ENCODE data around the gene CHCHD4. TPM values are rescaled to one million over a fixed set of nuclear protein-coding genes. Genes with fewer than 3 reads are reported as not detected.

CHCHD4 gene
- total RNA-seq, 1 experiment from 2014 or later, result 43.3 TPM

- no peaks in the 10 kb centered on the region for H3K9me2 ChIP-seq (replicated peaks; ENCODE audit: low read length)
- H2AFZ ChIP-seq (ENCODE audit: low read length), result no peak overlapping the region
- no peak overlapping the region for H3K4me2 ChIP-seq (ENCODE audit: low read length)
- BruUV-seq (replicated peaks), result no TSS peak
- ATAC-seq (no peak), DNase-seq (no peak)
- intact Hi-C loops (cut with micrococcal nuclease), result no loop called here
- H4K20me1 ChIP-seq (ENCODE audit: low read length), result peaks cover 30% of the 10 kb centered on the region
- no peaks in the 10 kb centered on the region for H3K9me3 ChIP-seq (ENCODE audit: low read length)
- POLR2A ChIA-PET (ENCODE audit: unreplicated experiment), result no interaction called here
- H3F3A ChIP-seq (ENCODE audit: low read length, unreplicated experiment), result no peaks in the 10 kb centered on the region
- H3K4me1 ChIP-seq (ENCODE audit: insufficient read depth, low read length), result peaks cover 11% of the 10 kb centered on the region
- H3K27ac ChIP-seq (ENCODE audit: low read length), result no peak overlapping the region
- CTCF ChIA-PET, result no interaction called here
- no peak for TF ChIP-seq CTCF (conservative IDR thresholded peaks at IDR 0.05; ENCODE audit: low read depth, low read length)
- no peak for TF ChIP-seq EZH2phosphoT487 (IDR thresholded peaks at IDR 0.05; ENCODE audit: borderline replicate concordance, low read length)
- TF ChIP-seq EZH2 (IDR thresholded peaks at IDR 0.05; ENCODE audit: low read length, unreplicated experiment), result no peak
- H3K4me3 ChIP-seq (ENCODE audit: low read length), result no peak overlapping the region
- H3K9ac ChIP-seq (ENCODE audit: low read length), result no peak overlapping the region
- no peaks in the 10 kb centered on the region for H3K27me3 ChIP-seq (ENCODE audit: low read length)
- H3K36me3 ChIP-seq (ENCODE audit: low read depth, low read length), result peaks cover 65% of the 10 kb centered on the region
- H3K79me2 ChIP-seq (ENCODE audit: low read length), result peaks cover 37% of the 10 kb centered on the region
These were observed 6.0 kb upstream of the CHCHD4 start for GRCh38 chr3:14130707-14131106.

- no TSS peak for BruUV-seq (replicated peaks)
- no peaks in the 10 kb centered on the region for H3K27me3 ChIP-seq (ENCODE audit: low read length)
- H3K27ac ChIP-seq (ENCODE audit: low read length), result no peak overlapping the region
- no peak overlapping the region for H3K4me3 ChIP-seq (ENCODE audit: low read length)
- H3K4me2 ChIP-seq (ENCODE audit: low read length), result no peak overlapping the region
- peaks cover 41% of the 10 kb centered on the region for H3K79me2 ChIP-seq (ENCODE audit: low read length)
- intact Hi-C loops (cut with micrococcal nuclease), result no loop called here
- peaks cover 11% of the 10 kb centered on the region for H3K4me1 ChIP-seq (ENCODE audit: insufficient read depth, low read length)
- no peaks in the 10 kb centered on the region for H3F3A ChIP-seq (ENCODE audit: low read length, unreplicated experiment)
- H3K9me3 ChIP-seq (ENCODE audit: low read length), result no peaks in the 10 kb centered on the region
- CTCF ChIA-PET, result no interaction called here
- peaks cover 60% of the 10 kb centered on the region for H3K36me3 ChIP-seq (ENCODE audit: low read depth, low read length)
- ATAC-seq (no peak), DNase-seq (no peak)
- POLR2A ChIA-PET (ENCODE audit: unreplicated experiment), result no interaction called here
- H3K9ac ChIP-seq (ENCODE audit: low read length), result no peak overlapping the region
- H4K20me1 ChIP-seq (ENCODE audit: low read length), result peaks cover 30% of the 10 kb centered on the region
- no peak for TF ChIP-seq EZH2 (IDR thresholded peaks at IDR 0.05; ENCODE audit: low read length, unreplicated experiment)
- H3K9me2 ChIP-seq (replicated peaks; ENCODE audit: low read length), result no peaks in the 10 kb centered on the region
- H2AFZ ChIP-seq (ENCODE audit: low read length), result no peak overlapping the region
These were observed 5.6 kb upstream of the CHCHD4 start for GRCh38 chr3:14130230-14130629.

GRCh38 chr3:14129296-14129695 lies 4.6 kb upstream of the CHCHD4 start:
- Histone ChIP-seq H3K4me1 (ENCODE audit: insufficient read depth, low read length) (peaks cover 11% of the 10 kb centered on the region), H2AFZ (ENCODE audit: low read length) (no peak overlapping the region), H3K27me3 (ENCODE audit: low read length) (no peaks in the 10 kb centered on the region), H3K27ac (ENCODE audit: low read length) (no peak overlapping the region), H3K4me2 (ENCODE audit: low read length) (no peak overlapping the region), H3K79me2 (ENCODE audit: low read length) (peaks cover 49% of the 10 kb centered on the region), H3K36me3 (ENCODE audit: low read depth, low read length) (peaks cover 52% of the 10 kb centered on the region), H3K9me2 (replicated peaks; ENCODE audit: low read length) (no peaks in the 10 kb centered on the region), H3F3A (ENCODE audit: low read length, unreplicated experiment) (no peaks in the 10 kb centered on the region), H3K4me3 (ENCODE audit: low read length) (no peak overlapping the region), H3K9ac (ENCODE audit: low read length) (no peak overlapping the region), H4K20me1 (ENCODE audit: low read length) (peaks cover 30% of the 10 kb centered on the region), H3K9me3 (ENCODE audit: low read length) (no peaks in the 10 kb centered on the region)
- no peak for ATAC-seq
- CTCF ChIA-PET, result no interaction called here
- no peak for DNase-seq
- intact Hi-C loops (cut with micrococcal nuclease), result loop anchor here (10.0 kb wide), 1 partner anchor 474 kb away; no protein-coding TSS in a partner anchor
- TF ChIP-seq CTCF (conservative IDR thresholded peaks at IDR 0.05; ENCODE audit: low read depth, low read length), result no peak
- no peak for TF ChIP-seq EZH2 (IDR thresholded peaks at IDR 0.05; ENCODE audit: low read length, unreplicated experiment)
- no peak for TF ChIP-seq EZH2phosphoT487 (IDR thresholded peaks at IDR 0.05; ENCODE audit: borderline replicate concordance, low read length)
- POLR2A ChIA-PET (ENCODE audit: unreplicated experiment), result no interaction called here
- no TSS peak for BruUV-seq (replicated peaks)

Data from PC-3 (cell line).